Endothelial cell of umbilical vein (primary cell): Measurements from ENCODE around the gene GPR161.

Source experiments
- CTCF ChIP-seq, 2 donors: IDR thresholded peaks; 1 replicate in 1 of 2; 2 replicates in 1 of 2; pipeline ENCODE4 v1.5.1; 2011; ENCODE audit warnings: low read length in 2 of 2, mild to moderate bottlenecking in 2 of 2, moderate library complexity in 2 of 2, control low read depth in 1 of 2, inconsistent platforms in 1 of 2, low read depth in 1 of 2; ENCODE audit not compliant: insufficient read depth in 1 of 2; ENCODE audit errors: extremely low read depth in 1 of 2
- EZH2 ChIP-seq: IDR thresholded peaks from 2 replicates; pipeline ENCODE4 v1.6.1; 2012; ENCODE audit warnings: borderline replicate concordance, low read depth, mild to moderate bottlenecking, moderate library complexity, low read length, inconsistent platforms; ENCODE audit not compliant: severe bottlenecking
- GATA2 ChIP-seq: IDR thresholded peaks from 2 replicates; pipeline ENCODE4 v1.7.0; 2011; ENCODE audit warnings: low read depth, mild to moderate bottlenecking, moderate library complexity, mixed read lengths, low read length; ENCODE audit not compliant: insufficient read length, insufficient read depth
- JUN ChIP-seq: IDR thresholded peaks from 2 replicates; pipeline ENCODE4 v1.6.1; 2011; ENCODE audit warnings: borderline replicate concordance, low read depth; ENCODE audit not compliant: insufficient read length, insufficient read depth
- MAX ChIP-seq: IDR thresholded peaks from 2 replicates; pipeline ENCODE4 v1.6.1; 2011; ENCODE audit not compliant: insufficient read depth, insufficient read length
- MYC ChIP-seq: IDR thresholded peaks from one replicate; pipeline ENCODE4 v1.6.1; 2011; ENCODE audit warnings: mild to moderate bottlenecking, low read depth, low read length
- POLR2A ChIP-seq: IDR thresholded peaks from 2 replicates; pipeline ENCODE4 v1.6.1; 2012; ENCODE audit warnings: low read depth, mild to moderate bottlenecking, control low read depth, low read length
- POLR2AphosphoS5 ChIP-seq: IDR thresholded peaks from 2 replicates; pipeline ENCODE4 v1.6.1; 2012; ENCODE audit warnings: low read depth, mild to moderate bottlenecking, control low read depth, low read length, moderate library complexity; ENCODE audit not compliant: insufficient read depth

- TF ChIP-seq CTCF (IDR thresholded peaks at IDR 0.05; ENCODE audit: extremely low read depth in 1 of 2, insufficient read depth in 1 of 2, low read depth in 1 of 2, low read length in 2 of 2) (no peak), EZH2 (no peak), JUN (no peak), POLR2A (no peak), POLR2AphosphoS5 (no peak), MAX (no peak), MYC (no peak), GATA2 (no peak)
Measured at GRCh38 chr1:168146160-168146539, 9.4 kb upstream of the GPR161 start.
